ENCODE data around the gene ARL3.

Gene ARL3

DNA sequence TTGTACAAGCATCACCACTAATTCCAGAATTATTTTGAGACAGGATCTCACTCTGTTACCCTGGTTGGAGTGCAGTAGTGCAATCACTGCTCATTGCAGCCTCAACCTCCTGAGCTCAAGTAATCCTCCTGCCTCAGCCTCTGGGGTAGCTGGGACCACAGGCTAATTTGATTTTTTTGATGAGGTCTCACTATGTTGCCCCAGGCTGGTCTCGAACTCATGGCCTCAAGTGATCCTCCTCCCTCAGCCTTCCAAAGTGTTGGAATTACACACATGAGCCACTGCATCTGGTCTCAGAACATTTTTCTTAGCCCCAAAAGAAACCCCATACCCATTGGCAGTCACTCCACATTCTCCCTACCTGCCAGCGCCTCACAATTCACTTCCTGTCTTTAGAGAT, 26.0 kb upstream of the ARL3 start:
- Histone ChIP-seq H3K9ac (no peak overlapping the region), H3K27me3 (ENCODE audit: insufficient read depth, low read depth) (no peaks in the 10 kb centered on the region), H3K4me1 (ENCODE audit: low read depth, poor library complexity, severe bottlenecking) (peaks cover 23% of the 10 kb centered on the region), H3K36me3 (ENCODE audit: insufficient read depth) (no peaks in the 10 kb centered on the region), H3K4me2 (no peak overlapping the region), H3K4me3 (IDR thresholded peaks at IDR 0.05; ENCODE audit: insufficient read depth, low read depth, low read length) (no peak overlapping the region), H2AFZ (ENCODE audit: low read depth) (no peak overlapping the region), H4K20me1 (ENCODE audit: insufficient read depth) (no peaks in the 10 kb centered on the region), H3K79me2 (ENCODE audit: insufficient read depth, low read depth) (peaks cover 13% of the 10 kb centered on the region; the same call in 1 of the 2 replicates), H3K27ac (no peak overlapping the region)
- TF ChIP-seq, protein P1, sequence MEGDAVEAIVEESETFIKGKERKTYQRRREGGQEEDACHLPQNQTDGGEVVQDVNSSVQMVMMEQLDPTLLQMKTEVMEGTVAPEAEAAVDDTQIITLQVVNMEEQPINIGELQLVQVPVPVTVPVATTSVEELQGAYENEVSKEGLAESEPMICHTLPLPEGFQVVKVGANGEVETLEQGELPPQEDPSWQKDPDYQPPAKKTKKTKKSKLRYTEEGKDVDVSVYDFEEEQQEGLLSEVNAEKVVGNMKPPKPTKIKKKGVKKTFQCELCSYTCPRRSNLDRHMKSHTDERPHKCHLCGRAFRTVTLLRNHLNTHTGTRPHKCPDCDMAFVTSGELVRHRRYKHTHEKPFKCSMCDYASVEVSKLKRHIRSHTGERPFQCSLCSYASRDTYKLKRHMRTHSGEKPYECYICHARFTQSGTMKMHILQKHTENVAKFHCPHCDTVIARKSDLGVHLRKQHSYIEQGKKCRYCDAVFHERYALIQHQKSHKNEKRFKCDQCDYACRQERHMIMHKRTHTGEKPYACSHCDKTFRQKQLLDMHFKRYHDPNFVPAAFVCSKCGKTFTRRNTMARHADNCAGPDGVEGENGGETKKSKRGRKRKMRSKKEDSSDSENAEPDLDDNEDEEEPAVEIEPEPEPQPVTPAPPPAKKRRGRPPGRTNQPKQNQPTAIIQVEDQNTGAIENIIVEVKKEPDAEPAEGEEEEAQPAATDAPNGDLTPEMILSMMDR (conservative IDR thresholded peaks at IDR 0.05; ENCODE audit: low read depth, low read length): no peak

DNA sequence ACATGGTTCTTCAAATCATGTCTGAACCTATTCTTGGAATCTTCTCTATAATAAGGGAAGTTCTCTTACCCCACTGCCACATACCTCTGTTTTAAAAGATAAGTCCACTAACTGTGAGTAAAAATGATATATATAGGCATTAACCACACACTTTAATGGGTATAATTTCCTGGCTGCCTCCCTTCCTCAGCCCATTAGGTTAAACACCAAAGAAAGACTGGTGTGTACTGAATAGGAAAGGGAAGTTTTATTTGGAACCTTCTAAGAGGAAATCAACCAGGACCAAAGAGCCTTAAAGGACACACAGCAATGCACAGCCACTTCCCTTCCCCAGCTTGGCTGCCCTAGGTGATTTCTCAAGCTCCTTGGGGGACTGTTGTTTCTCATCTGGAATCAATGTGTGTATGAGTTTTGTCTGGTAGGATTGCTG, 24.5 kb upstream of the ARL3 start:
- Histone ChIP-seq H3K27me3 (ENCODE audit: insufficient read depth, low read depth) (no peaks in the 10 kb centered on the region), H3K27ac (no peak overlapping the region), H2AFZ (ENCODE audit: low read depth) (no peak overlapping the region), H3K79me2 (ENCODE audit: insufficient read depth, low read depth) (no peaks in the 10 kb centered on the region), H3K4me2 (no peak overlapping the region), H4K20me1 (ENCODE audit: insufficient read depth) (no peaks in the 10 kb centered on the region), H3K4me3 (IDR thresholded peaks at IDR 0.05; ENCODE audit: insufficient read depth, low read depth, low read length) (no peak overlapping the region), H3K4me1 (ENCODE audit: low read depth, poor library complexity, severe bottlenecking) (peaks cover 15% of the 10 kb centered on the region), H3K9ac (no peak overlapping the region), H3K36me3 (ENCODE audit: insufficient read depth) (no peaks in the 10 kb centered on the region)
- TF ChIP-seq, protein P1 (conservative IDR thresholded peaks at IDR 0.05; ENCODE audit: low read depth, low read length): no peak

- Histone ChIP-seq H3K9ac (no peak overlapping the region), H3K27me3 (ENCODE audit: insufficient read depth, low read depth) (no peaks in the 10 kb centered on the region), H4K20me1 (ENCODE audit: insufficient read depth) (no peaks in the 10 kb centered on the region), H3K79me2 (ENCODE audit: insufficient read depth, low read depth) (no peaks in the 10 kb centered on the region), H3K36me3 (ENCODE audit: insufficient read depth) (no peaks in the 10 kb centered on the region), H3K4me3 (IDR thresholded peaks at IDR 0.05; ENCODE audit: insufficient read depth, low read depth, low read length) (no peak overlapping the region), H2AFZ (ENCODE audit: low read depth) (no peak overlapping the region), H3K4me2 (no peak overlapping the region), H3K27ac (no peak overlapping the region), H3K4me1 (ENCODE audit: low read depth, poor library complexity, severe bottlenecking) (peaks cover 7% of the 10 kb centered on the region)
- TF ChIP-seq, protein P1 (conservative IDR thresholded peaks at IDR 0.05; ENCODE audit: low read depth, low read length): no peak
These were observed 20.9 kb upstream of the ARL3 start for GRCh38 chr10:102735065-102735562.

DNA sequence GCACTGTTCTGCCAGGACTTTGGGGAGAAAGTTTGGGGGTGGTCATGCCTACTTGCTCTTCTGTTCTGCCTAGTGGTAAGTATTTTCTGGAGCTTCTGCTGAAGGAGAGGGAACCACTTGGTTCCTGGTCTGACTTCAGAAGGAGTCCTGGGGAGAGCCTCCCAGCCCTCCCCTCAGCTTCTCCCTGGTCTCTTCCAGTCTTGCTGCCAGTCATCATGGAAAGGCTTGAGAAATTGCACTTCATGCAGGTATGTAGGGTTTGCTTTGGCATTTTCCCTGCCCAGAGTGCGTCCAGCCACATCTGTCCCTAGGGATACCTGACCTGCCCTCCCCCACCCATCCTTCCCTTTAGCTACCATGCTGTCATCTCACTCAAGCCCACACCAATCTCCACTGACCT, 18.5 kb upstream of the ARL3 start:
- H3K4me2 ChIP-seq: no peak overlapping the region
- no peak overlapping the region for H2AFZ ChIP-seq (ENCODE audit: low read depth)
- H3K27me3 ChIP-seq (ENCODE audit: insufficient read depth, low read depth): no peaks in the 10 kb centered on the region
- H3K27ac ChIP-seq: no peak overlapping the region
- H3K36me3 ChIP-seq (ENCODE audit: insufficient read depth): no peaks in the 10 kb centered on the region
- no peaks in the 10 kb centered on the region for H4K20me1 ChIP-seq (ENCODE audit: insufficient read depth)
- H3K4me1 ChIP-seq (ENCODE audit: low read depth, poor library complexity, severe bottlenecking): peaks cover 18% of the 10 kb centered on the region
- no peaks in the 10 kb centered on the region for H3K79me2 ChIP-seq (ENCODE audit: insufficient read depth, low read depth)
- no peak overlapping the region for H3K9ac ChIP-seq
- H3K4me3 ChIP-seq (IDR thresholded peaks at IDR 0.05; ENCODE audit: insufficient read depth, low read depth, low read length): no peak overlapping the region
- TF ChIP-seq, protein P1 (conservative IDR thresholded peaks at IDR 0.05; ENCODE audit: low read depth, low read length): no peak
